NOMO-1 treated with DMSO at 0.1 percent for 48 hours (cell line): Measurements from ENCODE around the gene EIF3C.
"Not testable (repeated sequence)": the region's sequence is repeated elsewhere in the genome, so short reads cannot be mapped to it uniquely, and the experiment has no call there.

Source experiments
- DNase-seq: peaks from one replicate; lab custom pipeline; 2025; ENCODE audit not compliant: unreplicated experiment; lab: John Stamatoyannopoulos, UW

The EIF3C gene

GRCh38 chr16:28746618-28747350, 35.5 kb downstream of the EIF3C start:
- DNase-seq: not testable (repeated sequence)

- DNase-seq: not testable (repeated sequence)
Measured at GRCh38 chr16:28749997-28750465, 38.8 kb downstream of the EIF3C start.

GRCh38 chr16:28750469-28751067, 39.3 kb downstream of the EIF3C start:
- not testable (repeated sequence) for DNase-seq

GRCh38 chr16:28751487-28751886, 40.2 kb downstream of the EIF3C start, which contains the start of gene NPIPB9:
Gene NPIPB9, plus strand, starts transcription at chr16:28751787.
- not testable (repeated sequence) for DNase-seq

GRCh38 chr16:28781697-28782096, 70.4 kb downstream of the EIF3C start:
- DNase-seq: not testable (repeated sequence)

GRCh38 chr16:28782357-28782756, 71.1 kb downstream of the EIF3C start:
- not testable (repeated sequence) for DNase-seq
